GOT3 (cell line): ENCODE results near the gene HSBP1L1.
A peak's percentile ranks its signal among the peaks of the same experiment; 100 is the strongest.
"Not testable (repeated sequence)": the region's sequence is repeated elsewhere in the genome, so short reads cannot be mapped to it uniquely, and the experiment has no call there.

ENCODE experiments used
- DNase-seq: peaks from one replicate; lab custom pipeline; 2025; ENCODE audit warnings: mixed read lengths; lab: John Stamatoyannopoulos, UW

HSBP1L1 gene

GRCh38 chr18:79945118-79946042 lies 19.1 kb upstream of the HSBP1L1 start:
- DNase-seq: no peak

GRCh38 chr18:79947054-79947755 lies 17.2 kb upstream of the HSBP1L1 start:
- no peak for DNase-seq

GRCh38 chr18:79947881-79948610 lies 16.4 kb upstream of the HSBP1L1 start:
- DNase-seq: no peak

GRCh38 chr18:79948719-79949411 lies 15.6 kb upstream of the HSBP1L1 start:
- no peak for DNase-seq

- DNase-seq: no peak
These were observed 14.6 kb upstream of the HSBP1L1 start for GRCh38 chr18:79949697-79950487.

- DNase-seq: no peak
These were observed 13.7 kb upstream of the HSBP1L1 start for GRCh38 chr18:79950515-79951341.

GRCh38 chr18:79951545-79952455 lies 12.6 kb upstream of the HSBP1L1 start, which contains the start of gene SLC66A2:
Gene SLC66A2 (minus strand): TSS chr18:79951653. CDS start chr18:79950926, 727 bp downstream.
- DNase-seq: peak; percentile 25

- no peak for DNase-seq
These were observed 11.9 kb upstream of the HSBP1L1 start for GRCh38 chr18:79952456-79952995.

GRCh38 chr18:79952996-79953559 lies 11.4 kb upstream of the HSBP1L1 start:
- DNase-seq: no peak

GRCh38 chr18:79953971-79954651 lies 10.3 kb upstream of the HSBP1L1 start:
- no peak for DNase-seq

- no peak for DNase-seq
These were observed 9.7 kb upstream of the HSBP1L1 start for GRCh38 chr18:79954791-79955190.

GRCh38 chr18:79955302-79956075 lies 9.0 kb upstream of the HSBP1L1 start:
- no peak for DNase-seq

GRCh38 chr18:79956276-79956675 lies 8.2 kb upstream of the HSBP1L1 start:
- no peak for DNase-seq

GRCh38 chr18:79958981-79959380 lies 5.5 kb upstream of the HSBP1L1 start:
- DNase-seq: no peak

- not testable (repeated sequence) for DNase-seq
These were observed 4.2 kb upstream of the HSBP1L1 start for GRCh38 chr18:79960161-79960801.

- no peak for DNase-seq
These were observed 3.4 kb upstream of the HSBP1L1 start for GRCh38 chr18:79960921-79961526.
